Mucosa of stomach (tissue), 1 donor: Measurements from ENCODE around the gene SH3GLB2.
"Not testable (repeated sequence)": the region's sequence is repeated elsewhere in the genome, so short reads cannot be mapped to it uniquely, and the experiment has no call there.

Experiments used
- H3K27me3 ChIP-seq: one replicate; pipeline ENCODE4 v1.7.0; 2013; ENCODE audit warnings: mild to moderate bottlenecking, low read length; ENCODE audit not compliant: control insufficient read depth, insufficient read depth
- H3K36me3 ChIP-seq: one replicate; pipeline ENCODE4 v1.7.0; 2013; ENCODE audit warnings: low read length; ENCODE audit not compliant: control insufficient read depth, insufficient read depth
- H3K4me1 ChIP-seq: one replicate; pipeline ENCODE4 v1.7.0; 2013; ENCODE audit warnings: mild to moderate bottlenecking, low read length; ENCODE audit not compliant: control insufficient read depth, insufficient read depth
- H3K4me3 ChIP-seq: one replicate; pipeline ENCODE4 v1.7.0; 2013; ENCODE audit warnings: low read length
- H3K9ac ChIP-seq: one replicate; pipeline ENCODE4 v1.7.0; 2013; ENCODE audit warnings: mild to moderate bottlenecking, low read length, moderate library complexity
- H3K9me3 ChIP-seq: one replicate; pipeline ENCODE4 v1.7.0; 2013; ENCODE audit warnings: mild to moderate bottlenecking, low read length, moderate library complexity; ENCODE audit not compliant: control insufficient read depth
- donor health status: Pancreatic carcinoma.

SH3GLB2 gene

GRCh38 chr9:129001504-129002325, 26.4 kb downstream of the SH3GLB2 start:
- Histone ChIP-seq H3K27me3 (no peaks in the 10 kb centered on the region), H3K36me3 (peaks cover 35% of the 10 kb centered on the region), H3K4me3 (no peak overlapping the region), H3K4me1 (no peaks in the 10 kb centered on the region), H3K9ac (no peak overlapping the region), H3K9me3 (no peaks in the 10 kb centered on the region)

- Histone ChIP-seq H3K4me3 (no peak overlapping the region), H3K9me3 (no peaks in the 10 kb centered on the region), H3K9ac (no peak overlapping the region), H3K4me1 (no peaks in the 10 kb centered on the region), H3K36me3 (peaks cover 31% of the 10 kb centered on the region), H3K27me3 (no peaks in the 10 kb centered on the region)
These were observed 28.4 kb downstream of the SH3GLB2 start for GRCh38 chr9:128999581-129000206.

GRCh38 chr9:128998462-128998861, 29.7 kb downstream of the SH3GLB2 start:
- Histone ChIP-seq H3K4me1 (no peaks in the 10 kb centered on the region), H3K9ac (no peak overlapping the region), H3K4me3 (no peak overlapping the region), H3K9me3 (no peaks in the 10 kb centered on the region), H3K27me3 (no peaks in the 10 kb centered on the region), H3K36me3 (peaks cover 30% of the 10 kb centered on the region)

- H3K36me3 ChIP-seq = peaks cover 11% of the 10 kb centered on the region
- no peaks in the 10 kb centered on the region for H3K27me3 ChIP-seq
- no peak overlapping the region for H3K4me3 ChIP-seq
- no peaks in the 10 kb centered on the region for H3K9me3 ChIP-seq
- H3K4me1 ChIP-seq = no peaks in the 10 kb centered on the region
- H3K9ac ChIP-seq = no peak overlapping the region
These were observed 32.3 kb downstream of the SH3GLB2 start for GRCh38 chr9:128995791-128996190.

GRCh38 chr9:128992995-128993394, 35.1 kb downstream of the SH3GLB2 start:
- Histone ChIP-seq H3K9ac (no peak overlapping the region), H3K9me3 (no peaks in the 10 kb centered on the region), H3K4me3 (no peak overlapping the region), H3K4me1 (no peaks in the 10 kb centered on the region), H3K27me3 (no peaks in the 10 kb centered on the region), H3K36me3 (peaks cover 12% of the 10 kb centered on the region)

- H3K4me1 ChIP-seq = no peaks in the 10 kb centered on the region
- H3K4me3 ChIP-seq = no peak overlapping the region
- no peak overlapping the region for H3K9ac ChIP-seq
- H3K27me3 ChIP-seq = no peaks in the 10 kb centered on the region
- H3K36me3 ChIP-seq = peaks cover 18% of the 10 kb centered on the region
- H3K9me3 ChIP-seq = no peaks in the 10 kb centered on the region
These were observed 40.3 kb downstream of the SH3GLB2 start for GRCh38 chr9:128987805-128988204.

GRCh38 chr9:128986671-128987070, 41.5 kb downstream of the SH3GLB2 start:
- H3K4me3 ChIP-seq = no peak overlapping the region
- no peaks in the 10 kb centered on the region for H3K4me1 ChIP-seq
- no peaks in the 10 kb centered on the region for H3K27me3 ChIP-seq
- H3K9me3 ChIP-seq = no peaks in the 10 kb centered on the region
- peaks cover 19% of the 10 kb centered on the region for H3K36me3 ChIP-seq
- no peak overlapping the region for H3K9ac ChIP-seq

GRCh38 chr9:128983536-128983935, 44.6 kb downstream of the SH3GLB2 start:
- Histone ChIP-seq H3K9me3 (no peaks in the 10 kb centered on the region), H3K27me3 (no peaks in the 10 kb centered on the region), H3K4me1 (no peaks in the 10 kb centered on the region), H3K36me3 (peaks cover 27% of the 10 kb centered on the region), H3K4me3 (no peak overlapping the region), H3K9ac (no peak overlapping the region)

GRCh38 chr9:128979111-128979510, 49.0 kb downstream of the SH3GLB2 start:
- no peaks in the 10 kb centered on the region for H3K9me3 ChIP-seq
- no peak overlapping the region for H3K4me3 ChIP-seq
- H3K27me3 ChIP-seq = no peaks in the 10 kb centered on the region
- no peak overlapping the region for H3K9ac ChIP-seq
- no peaks in the 10 kb centered on the region for H3K4me1 ChIP-seq
- H3K36me3 ChIP-seq = peaks cover 15% of the 10 kb centered on the region

- Histone ChIP-seq H3K27me3 (no peaks in the 10 kb centered on the region), H3K4me3 (no peak overlapping the region), H3K9ac (no peak overlapping the region), H3K4me1 (no peaks in the 10 kb centered on the region), H3K9me3 (no peaks in the 10 kb centered on the region), H3K36me3 (peaks cover 5% of the 10 kb centered on the region)
These were observed 55.2 kb downstream of the SH3GLB2 start for GRCh38 chr9:128972956-128973355.

- H3K4me1 ChIP-seq = no peaks in the 10 kb centered on the region
These were observed 58.6 kb downstream of the SH3GLB2 start for GRCh38 chr9:128969491-128969890.

GRCh38 chr9:128961403-128961802, 66.7 kb downstream of the SH3GLB2 start:
- H3K4me3 ChIP-seq, H3K9ac ChIP-seq, H3K4me1 ChIP-seq, H3K27me3 ChIP-seq, H3K36me3 ChIP-seq, H3K9me3 ChIP-seq: not testable (repeated sequence)

More at GRCh38 chr9:128969491-128969890, 58.6 kb downstream of the SH3GLB2 start:
- H3K9ac ChIP-seq = no peak overlapping the region
- H3K27me3 ChIP-seq = no peaks in the 10 kb centered on the region
- peaks cover 5% of the 10 kb centered on the region for H3K36me3 ChIP-seq
- no peaks in the 10 kb centered on the region for H3K9me3 ChIP-seq
- no peak overlapping the region for H3K4me3 ChIP-seq
